Activated CD4-positive, alpha-beta T cell treated with anti-CD3 and anti-CD28 coated beads, Interleukin-2, amount 50 U/mL, for 1 hour (primary cell): ENCODE results near the gene PTPN21.
"Not testable (repeated sequence)": the region's sequence is repeated elsewhere in the genome, so short reads cannot be mapped to it uniquely, and the experiment has no call there.

ENCODE experiments used
- DNase-seq: peaks from one replicate; pipeline ENCODE4 v3.0.0-alpha.2; 2020

Gene PTPN21

GRCh38 chr14:88551094-88551870, 3.5 kb downstream of the PTPN21 start:
- DNase-seq, result peak; percentile 34

GRCh38 chr14:88550078-88550477, 4.7 kb downstream of the PTPN21 start:
- DNase-seq, result no peak

- no peak for DNase-seq
Measured at GRCh38 chr14:88547386-88547780, 7.4 kb downstream of the PTPN21 start.

- no peak for DNase-seq
Measured at GRCh38 chr14:88546621-88547385, 8.0 kb downstream of the PTPN21 start.

GRCh38 chr14:88545256-88545655, 9.6 kb downstream of the PTPN21 start:
- no peak for DNase-seq

- DNase-seq, result no peak
Measured at GRCh38 chr14:88542857-88543795, 11.7 kb downstream of the PTPN21 start.

GRCh38 chr14:88541324-88541723, 13.5 kb downstream of the PTPN21 start:
- no peak for DNase-seq

- DNase-seq, result no peak
Measured at GRCh38 chr14:88535813-88536212, 19.0 kb downstream of the PTPN21 start.

- no peak for DNase-seq
Measured at GRCh38 chr14:88535149-88535548, 19.7 kb downstream of the PTPN21 start.

GRCh38 chr14:88533064-88533602, 21.7 kb downstream of the PTPN21 start:
- DNase-seq, result no peak

- not testable (repeated sequence) for DNase-seq
Measured at GRCh38 chr14:88529889-88530288, 24.9 kb downstream of the PTPN21 start.

GRCh38 chr14:88522393-88522792, 32.4 kb downstream of the PTPN21 start:
- no peak for DNase-seq

- DNase-seq, result no peak
Measured at GRCh38 chr14:88521818-88522217, 33.0 kb downstream of the PTPN21 start.

GRCh38 chr14:88519907-88520306, 34.9 kb downstream of the PTPN21 start:
- no peak for DNase-seq

GRCh38 chr14:88518592-88519512, 36.0 kb downstream of the PTPN21 start:
- DNase-seq, result no peak

- DNase-seq, result no peak
Measured at GRCh38 chr14:88516861-88517357, 37.9 kb downstream of the PTPN21 start.

- no peak for DNase-seq
Measured at GRCh38 chr14:88515499-88516221, 39.1 kb downstream of the PTPN21 start.

- DNase-seq, result no peak
Measured at GRCh38 chr14:88507208-88507607, 47.6 kb downstream of the PTPN21 start.

- DNase-seq, result no peak
Measured at GRCh38 chr14:88505621-88506020, 49.2 kb downstream of the PTPN21 start.

- no peak for DNase-seq
Measured at GRCh38 chr14:88504602-88505001, 50.2 kb downstream of the PTPN21 start.
